A673 (cell line): Measurements from ENCODE around the gene XAGE2. TPM values are rescaled to one million over a fixed set of nuclear protein-coding genes. Genes with fewer than 3 reads are reported as not detected.
A peak's percentile ranks its signal among the peaks of the same experiment; 100 is the strongest.

Experiments used
- BruUV-seq: library from RNA; stranded (reverse); fragments of 400-500 nt; replicated peaks from 2 replicates; lab custom pipeline; 2021; lab: Mats Ljungman, UMichigan
- CTCF ChIA-PET: fragments of 300-600 bp; sonication (Branson Sonifier 250); formaldehyde crosslinking; loops from one replicate; lab custom pipeline; 2022; ENCODE audit warnings: antibody characterized with exemption; lab: Charles Lee
- POLR2A ChIA-PET: fragments of 300-600 bp; sonication (Branson Sonifier 250); formaldehyde crosslinking; loops from one replicate; lab custom pipeline; 2022; ENCODE audit warnings: antibody characterized with exemption; ENCODE audit not compliant: low non-redundant PET; lab: Charles Lee
- DNase-seq: peaks from one replicate; pipeline ENCODE4 v3.0.0-alpha.2; 2015; ENCODE audit warnings: low spot score
- H3K27ac ChIP-seq: fragments of 200-600 bp; sonication (generic); 2 replicates; pipeline ENCODE4 v1.5.1; 2016; ENCODE audit warnings: mixed run types, low read depth, mild to moderate bottlenecking, mixed read lengths, antibody characterized with exemption, low read length; ENCODE audit not compliant: poor library complexity, severe bottlenecking
- H3K27me3 ChIP-seq: fragments of 200-600 bp; sonication (generic); replicated peaks from 2 replicates; pipeline ENCODE4 v1.6.1; 2017; ENCODE audit warnings: mixed run types, low read depth, mild to moderate bottlenecking, mixed read lengths, antibody characterized with exemption, low read length; ENCODE audit not compliant: insufficient read depth, poor library complexity
- H3K36me3 ChIP-seq: fragments of 200-600 bp; sonication (generic); 2 replicates; pipeline ENCODE4 v1.6.1; 2016; ENCODE audit warnings: mixed run types, mild to moderate bottlenecking, mixed read lengths, antibody characterized with exemption, low read length; ENCODE audit not compliant: insufficient read depth, poor library complexity, severe bottlenecking
- H3K4me1 ChIP-seq: fragments of 200-600 bp; sonication (generic); 2 replicates; pipeline ENCODE4 v1.6.1; 2017; ENCODE audit warnings: mixed run types, mild to moderate bottlenecking, mixed read lengths, antibody characterized with exemption, low read length; ENCODE audit not compliant: insufficient read depth, poor library complexity, severe bottlenecking
- H3K4me3 ChIP-seq: fragments of 200-600 bp; sonication (generic); 2 replicates; pipeline ENCODE4 v1.5.1; 2016; ENCODE audit warnings: low read depth, mixed run types, mild to moderate bottlenecking, mixed read lengths, low read length; ENCODE audit not compliant: poor library complexity, severe bottlenecking
- H3K9me3 ChIP-seq: fragments of 200-600 bp; sonication (generic); 2 replicates; pipeline ENCODE4 v1.6.1; 2016; ENCODE audit warnings: mixed run types, low read depth, mild to moderate bottlenecking, mixed read lengths, antibody characterized with exemption, low read length; ENCODE audit not compliant: poor library complexity, severe bottlenecking
- CTCF ChIP-seq: fragments of 300-800, 200-600 bp; sonication (generic); conservative IDR thresholded peaks from 2 replicates; pipeline ENCODE4 v1.5.1; 2017; ENCODE audit warnings: low read depth, mild to moderate bottlenecking, antibody characterized with exemption, low read length, moderate library complexity, mixed read lengths
- EZH2 ChIP-seq: fragments of 200-600 bp; sonication (generic); IDR thresholded peaks from 2 replicates; pipeline ENCODE4 v1.6.1; 2017; ENCODE audit warnings: borderline replicate concordance, low read depth, mild to moderate bottlenecking, mixed read lengths, antibody characterized with exemption, low read length; ENCODE audit not compliant: poor library complexity, severe bottlenecking
- intact Hi-C: fragments of 100-400 bp; cut with micrococcal nuclease; formaldehyde crosslinking; loops from one replicate; pipeline ENCODE4 v1.10.0; 2022; ENCODE audit not compliant: unreplicated experiment
- total RNA-seq: library from RNA; stranded (reverse); gene quantifications from 2 replicates; pipeline ENCODE4 v1.2.3, GENCODE V29; 2021

Gene XAGE2
- total RNA-seq, 1 experiment from 2014 or later: not detected

GRCh38 chrX:52352551-52352950 is 16.3 kb upstream of the XAGE2 start:
- DNase-seq: no peak
- Histone ChIP-seq H3K9me3 (no peaks in the 10 kb centered on the region), H3K36me3 (no peaks in the 10 kb centered on the region), H3K27ac (no peak overlapping the region), H3K4me1 (peaks cover 6% of the 10 kb centered on the region), H3K27me3 (no peaks in the 10 kb centered on the region), H3K4me3 (no peak overlapping the region)
- no TSS peak for BruUV-seq
- POLR2A ChIA-PET: no interaction called here
- intact Hi-C loops: loop anchor here (10.0 kb wide), 1 partner anchor 78 kb away; no protein-coding TSS in a partner anchor
- TF ChIP-seq EZH2 (no peak), CTCF (no peak)
- CTCF ChIA-PET: no interaction called here

- ChIA-PET POLR2A (no interaction called here), CTCF (no interaction called here)
These were observed 15.0 kb upstream of the XAGE2 start for GRCh38 chrX:52353838-52354237.

GRCh38 chrX:52355108-52355507 is 13.7 kb upstream of the XAGE2 start:
- no peak overlapping the region for H3K27ac ChIP-seq
- BruUV-seq: no TSS peak
- intact Hi-C loops: loop anchor here (10.0 kb wide), 1 partner anchor 80 kb away; no protein-coding TSS in a partner anchor
- no peaks in the 10 kb centered on the region for H3K9me3 ChIP-seq
- H3K36me3 ChIP-seq: no peaks in the 10 kb centered on the region
- CTCF ChIA-PET: no interaction called here
- POLR2A ChIA-PET: no interaction called here
- DNase-seq: no peak
- H3K4me1 ChIP-seq: peaks cover 6% of the 10 kb centered on the region
- no peak overlapping the region for H3K4me3 ChIP-seq
- H3K27me3 ChIP-seq: no peaks in the 10 kb centered on the region
- TF ChIP-seq EZH2 (no peak), CTCF (no peak)

More at GRCh38 chrX:52353838-52354237, 15.0 kb upstream of the XAGE2 start:
- Histone ChIP-seq H3K36me3 (no peaks in the 10 kb centered on the region), H3K27me3 (no peaks in the 10 kb centered on the region), H3K9me3 (no peaks in the 10 kb centered on the region), H3K4me3 (no peak overlapping the region), H3K27ac (no peak overlapping the region), H3K4me1 (peaks cover 6% of the 10 kb centered on the region)
- no peak for TF ChIP-seq CTCF
- TF ChIP-seq EZH2: no peak
- no TSS peak for BruUV-seq
- intact Hi-C loops: loop anchor here (10.0 kb wide), 1 partner anchor 79 kb away; no protein-coding TSS in a partner anchor
- peak; percentile 71 for DNase-seq
